NCI-H69 (cell line): ENCODE data around the gene DMAP1.
"Not testable (repeated sequence)": the region's sequence is repeated elsewhere in the genome, so short reads cannot be mapped to it uniquely, and the experiment has no call there.

Experiments
- DNase-seq: peaks from one replicate; lab custom pipeline; 2025; lab: John Stamatoyannopoulos, UW

The DMAP1 gene

GRCh38 chr1:44213222-44214112, at the start of gene DMAP1:
Gene DMAP1, plus strand, starts transcription at chr1:44213471. Its CDS starts 283 bp downstream, at chr1:44213754.
- DNase-seq, result peak; percentile 87

GRCh38 chr1:44168520-44169098, 44.7 kb upstream of the DMAP1 start:
- DNase-seq, result no peak

GRCh38 chr1:44170281-44170823, 42.9 kb upstream of the DMAP1 start:
- no peak for DNase-seq

- no peak for DNase-seq
These were observed 38.6 kb upstream of the DMAP1 start for GRCh38 chr1:44174630-44175029.

GRCh38 chr1:44200336-44200735, 12.9 kb upstream of the DMAP1 start:
- no peak for DNase-seq

GRCh38 chr1:44206545-44206944, 6.7 kb upstream of the DMAP1 start:
- not testable (repeated sequence) for DNase-seq

- DNase-seq, result peak; percentile 5
These were observed 5.0 kb upstream of the DMAP1 start for GRCh38 chr1:44208226-44208625.

- DNase-seq, result no peak
These were observed 2.7 kb upstream of the DMAP1 start for GRCh38 chr1:44210595-44210994.

GRCh38 chr1:44212355-44213221, 683 bp upstream of the DMAP1 start:
- DNase-seq, result peak; percentile 9

- peak; percentile 82 for DNase-seq
These were observed 4.6 kb downstream of the DMAP1 start for GRCh38 chr1:44217809-44218410.

GRCh38 chr1:44218503-44219300, 5.4 kb downstream of the DMAP1 start:
- DNase-seq, result no peak

GRCh38 chr1:44219301-44219626, 6.0 kb downstream of the DMAP1 start:
- DNase-seq, result no peak

- no peak for DNase-seq
These were observed 6.9 kb downstream of the DMAP1 start for GRCh38 chr1:44220001-44220751.

GRCh38 chr1:44220755-44221154, 7.5 kb downstream of the DMAP1 start:
- no peak for DNase-seq

- DNase-seq, result no peak
These were observed 8.5 kb downstream of the DMAP1 start for GRCh38 chr1:44221769-44222168.

GRCh38 chr1:44222397-44223186, 9.3 kb downstream of the DMAP1 start:
- no peak for DNase-seq

GRCh38 chr1:44223187-44223610, 9.9 kb downstream of the DMAP1 start:
- DNase-seq, result no peak

- no peak for DNase-seq
These were observed 12.5 kb downstream of the DMAP1 start for GRCh38 chr1:44225761-44226160.

GRCh38 chr1:44227211-44227610, 13.9 kb downstream of the DMAP1 start:
- no peak for DNase-seq
